ENCODE measurements around the gene RCOR2. TPM values are rescaled to one million over a fixed set of nuclear protein-coding genes. Genes with fewer than 3 reads are reported as not detected.

RCOR2 gene
- total and polyA plus RNA-seq, 2 of the 4 experiments (the other 2 are of a cell fraction): 0.90 to 2.0 TPM

- no TSS peak for BruUV-seq (replicated peaks)
- no peak overlapping the region for H3K18ac ChIP-seq (ENCODE audit: low read depth, low read length)
- H3K27me3 ChIP-seq (ENCODE audit: control insufficient read depth, insufficient read depth, low read length): no peaks in the 10 kb centered on the region
- H3K9ac ChIP-seq (ENCODE audit: low read depth, low read length): no peak overlapping the region
- no peak overlapping the region for H4K8ac ChIP-seq (ENCODE audit: low read depth in 2 of 2, low read length in 2 of 2)
- H2BK15ac ChIP-seq (ENCODE audit: low read depth, low read length): no peak overlapping the region
- no peaks in the 10 kb centered on the region for H3K9me1 ChIP-seq (ENCODE audit: insufficient read depth, low read length)
- dilution Hi-C loops (cut with HindIII; ENCODE audit: low sequenced_read_pairs, unreplicated experiment) (no loop called here), in situ Hi-C loops (cut with MboI; ENCODE audit: low sequenced_read_pairs) (no loop called here), intact Hi-C loops (cut with micrococcal nuclease) (no loop called here)
- no peak overlapping the region for H2BK20ac ChIP-seq (ENCODE audit: low read depth, low read length)
- no peaks in the 10 kb centered on the region for H3K9me3 ChIP-seq (ENCODE audit: control insufficient read depth, insufficient read depth, low read length)
- H4K91ac ChIP-seq (ENCODE audit: insufficient read depth, low read depth, low read length): no peak overlapping the region
- no peak overlapping the region for H2BK120ac ChIP-seq (ENCODE audit: low read depth, low read length)
- POLR2A ChIA-PET (ENCODE audit: unreplicated experiment): interaction anchor here (0.6 kb wide), 1 partner anchor 72 kb away, joined by 15 read pairs; no protein-coding TSS in a partner anchor
- no CpG with 5 or more reads among the region's 9 CpGs for WGBS, 2 experiments (ENCODE audit: extremely low coverage in 2 of 2, insufficient read length in 1 of 2)
- peaks cover 1% of the 10 kb centered on the region; the same call in 1 of the 2 replicates for H3K4me1 ChIP-seq (ENCODE audit: control insufficient read depth, insufficient read depth, low read length)
- H3K36me3 ChIP-seq (ENCODE audit: control insufficient read depth, insufficient read depth, low read length): peaks cover 29% of the 10 kb centered on the region; the same call in 1 of the 2 replicates
- H2AK5ac ChIP-seq (ENCODE audit: low read depth, low read length): no peak overlapping the region
- H2BK5ac ChIP-seq (ENCODE audit: low read depth, low read length, poor library complexity, severe bottlenecking): no peak overlapping the region
- H3K4ac ChIP-seq (ENCODE audit: low read depth, low read length): no peak overlapping the region
- H2AK9ac ChIP-seq (replicated peaks; ENCODE audit: low read depth, low read length, poor library complexity): no peak overlapping the region
- H3K4me3 ChIP-seq (ENCODE audit: insufficient read depth, low read depth, low read length): no peak overlapping the region
- TF ChIP-seq RCOR1 (IDR thresholded peaks at IDR 0.05; ENCODE audit: insufficient replicate concordance, low read length) (no peak), FOS (IDR thresholded peaks at IDR 0.05; ENCODE audit: low read depth, low read length) (no peak), CHD1 (IDR thresholded peaks at IDR 0.05; ENCODE audit: low read depth, low read length) (no peak), MAZ (IDR thresholded peaks at IDR 0.05; ENCODE audit: borderline replicate concordance, low read depth, low read length) (no peak), MXI1 (IDR thresholded peaks at IDR 0.05; ENCODE audit: borderline replicate concordance, low read depth, low read length) (no peak), BHLHE40 (IDR thresholded peaks at IDR 0.05; ENCODE audit: low read depth, low read length) (no peak), MAFK (IDR thresholded peaks at IDR 0.05; ENCODE audit: low read depth, low read length) (no peak), SMC3 (IDR thresholded peaks at IDR 0.05; ENCODE audit: low read depth, low read length) (no peak), NFE2L2 (IDR thresholded peaks at IDR 0.05; ENCODE audit: low read depth, low read length) (no peak), RAD21 (IDR thresholded peaks at IDR 0.05; ENCODE audit: low read length) (no peak), CEBPB (IDR thresholded peaks at IDR 0.05; ENCODE audit: low read depth, low read length) (no peak), POLR2A (IDR thresholded peaks at IDR 0.05; ENCODE audit: low read depth, low read length) (no peak), RFX5 (IDR thresholded peaks at IDR 0.05; ENCODE audit: low read depth, low read length) (no peak), USF2 (IDR thresholded peaks at IDR 0.05; ENCODE audit: low read depth, low read length) (no peak), CTCF (conservative IDR thresholded peaks at IDR 0.05; ENCODE audit: low read depth, low read length) (no peak), ELK1 (IDR thresholded peaks at IDR 0.05; ENCODE audit: borderline replicate concordance, low read depth, low read length) (no peak)
- H3K79me1 ChIP-seq (ENCODE audit: low read depth in 1 of 2, low read length in 2 of 2): no peaks in the 10 kb centered on the region; a peak in 2 of 4 replicates
- no peak for DNase-seq
- no peak overlapping the region for H3K56ac ChIP-seq (ENCODE audit: extremely low read depth, insufficient read depth, low read length)
- H3K23ac ChIP-seq (ENCODE audit: low read depth, low read length): no peak overlapping the region
- H3K4me2 ChIP-seq (ENCODE audit: low read depth, low read length): no peak overlapping the region
- no peak overlapping the region for H4K5ac ChIP-seq (ENCODE audit: low read depth, low read length)
- H2AFZ ChIP-seq (replicated peaks; ENCODE audit: low read length, poor library complexity): no peak overlapping the region
- ATAC-seq (ENCODE audit: low read depth): no peak
- CTCF ChIA-PET: no interaction called here
- H3K27ac ChIP-seq (ENCODE audit: insufficient read depth, low read length): no peak overlapping the region
- H4K20me1 ChIP-seq (ENCODE audit: insufficient read depth, low read length): no peaks in the 10 kb centered on the region; the same call in none of the 2 replicates
- H3K14ac ChIP-seq (replicated peaks; ENCODE audit: low read depth, low read length): no peak overlapping the region
Measured at GRCh38 chr11:63910675-63911074, 6.3 kb downstream of the RCOR2 start.
